B cell (primary cell): Measurements from ENCODE around the gene OR52E5. TPM values are rescaled to one million over a fixed set of nuclear protein-coding genes. Genes with fewer than 3 reads are reported as not detected.

Source experiments
- ATAC-seq: fragments of 200-7000 bp; cut with Tn5 transposase; one replicate; pipeline ENCODE4 v1.10.0; 2021; ENCODE audit warnings: low read depth, mild to moderate bottlenecking, moderate number of reproducible peaks, moderate library complexity
- CTCF ChIA-PET: fragments of 350-600 bp; sonication (Branson Sonifier 250); formaldehyde crosslinking; loops from one replicate; lab custom pipeline; 2021; ENCODE audit warnings: antibody characterized with exemption, inconsistent platforms; lab: Charles Lee
- POLR2A ChIA-PET: fragments of 350-600 bp; sonication (Branson Sonifier 250); formaldehyde crosslinking; loops from one replicate; lab custom pipeline; 2021; ENCODE audit warnings: antibody characterized with exemption; lab: Charles Lee
- DNase-seq: peaks from one replicate; pipeline ENCODE4 v3.0.0; 2013
- H2AFZ ChIP-seq: 2 replicates; pipeline ENCODE4 v1.6.1; 2012; ENCODE audit warnings: mild to moderate bottlenecking, low read depth, low read length; ENCODE audit not compliant: insufficient read depth, poor library complexity, severe bottlenecking
- H3K27ac ChIP-seq, 2 donors: 1 replicate in 1 of 2; 2 replicates in 1 of 2; pipeline ENCODE4 v1.5.1; 2012 to 2013; ENCODE audit warnings: low read length in 2 of 2, mild to moderate bottlenecking in 2 of 2, moderate library complexity in 1 of 2
- H3K27me3 ChIP-seq, 4 experiments: fragments of 200-600 bp in 1 of 4; sonication (generic) in 1 of 4; replicated peaks in 1 of 4; 1 replicate in 2 of 4; 2 replicates in 2 of 4; pipeline versions ENCODE4 v1.6.1 to v1.7.0; 2013 to 2016; ENCODE audit warnings: low read length in 3 of 4, mild to moderate bottlenecking in 2 of 4, mixed read lengths in 1 of 4, moderate library complexity in 1 of 4; ENCODE audit not compliant: insufficient read depth in 4 of 4, control insufficient read depth in 3 of 4; ENCODE audit errors: control extremely low read depth in 1 of 4
- H3K36me3 ChIP-seq, 2 experiments: replicated peaks in 1 of 2; 1 replicate in 1 of 2; 2 replicates in 1 of 2; pipeline versions ENCODE4 v1.6.1 to v1.7.1; 2013; ENCODE audit warnings: low read length in 1 of 2; ENCODE audit not compliant: insufficient read depth in 2 of 2, control insufficient read depth in 1 of 2; ENCODE audit errors: control extremely low read depth in 1 of 2, extremely low read depth in 1 of 2
- H3K4me1 ChIP-seq, 2 donors: fragments of 200-600 bp in 1 of 2; sonication (generic) in 1 of 2; 1 replicate in 1 of 2; 2 replicates in 1 of 2; pipeline versions ENCODE4 v1.5.1 to v1.6.1; 2013 to 2017; ENCODE audit warnings: low read length in 2 of 2; ENCODE audit not compliant: control insufficient read depth in 2 of 2, insufficient read depth in 2 of 2
- H3K4me2 ChIP-seq: replicated peaks from 2 replicates; pipeline ENCODE3; 2012; ENCODE audit warnings: mild to moderate bottlenecking, low read depth, low read length; ENCODE audit not compliant: poor library complexity, severe bottlenecking
- H3K4me3 ChIP-seq, 5 experiments: fragments of 200-600 bp in 1 of 5; sonication (generic) in 1 of 5; 1 replicate in 3 of 5; 2 replicates in 2 of 5; pipeline versions ENCODE4 v1.5.1 to v1.7.0; 2011 to 2016; ENCODE audit warnings: low read length in 4 of 5, mild to moderate bottlenecking in 4 of 5, low read depth in 2 of 5, control low read depth in 1 of 5, moderate library complexity in 1 of 5; ENCODE audit not compliant: insufficient read depth in 1 of 5; ENCODE audit errors: control extremely low read depth in 1 of 5, extremely low read depth in 1 of 5
- H3K79me2 ChIP-seq: fragments of 200-600 bp; sonication (generic); one replicate; pipeline ENCODE4 v1.6.0; 2016; ENCODE audit warnings: low read length; ENCODE audit not compliant: control insufficient read depth, insufficient read depth
- H3K9ac ChIP-seq: fragments of 200-600 bp; sonication (generic); 2 replicates; pipeline ENCODE4 v1.6.1; 2017; ENCODE audit warnings: mild to moderate bottlenecking, low read length, moderate library complexity
- H3K9me3 ChIP-seq, 3 donors: one replicate each; pipeline versions ENCODE4 v1.6.1 to v1.7.1; 2013; ENCODE audit warnings: low read length in 2 of 3; ENCODE audit not compliant: control insufficient read depth in 2 of 3, insufficient read depth in 1 of 3; ENCODE audit errors: control extremely low read depth in 1 of 3
- H4K20me1 ChIP-seq: 2 replicates; pipeline ENCODE4 v1.6.0; 2012; ENCODE audit warnings: mild to moderate bottlenecking, low read length; ENCODE audit not compliant: insufficient read depth, control insufficient read depth, poor library complexity, severe bottlenecking
- H3K27ac Mint-ChIP-seq: one replicate; pipeline ENCODE4 v1.8.0; 2021; ENCODE audit warnings: mixed read lengths
- H3K27me3 Mint-ChIP-seq: one replicate; pipeline ENCODE4 v1.8.0; 2021; ENCODE audit warnings: mixed read lengths
- H3K4me1 Mint-ChIP-seq: one replicate; pipeline ENCODE4 v1.8.0; 2021; ENCODE audit warnings: mixed read lengths
- H3K4me3 Mint-ChIP-seq: one replicate; pipeline ENCODE4 v1.8.0; 2021; ENCODE audit warnings: mixed read lengths
- H3K9me3 Mint-ChIP-seq: one replicate; pipeline ENCODE4 v1.8.0; 2022; ENCODE audit warnings: mixed read lengths; ENCODE audit not compliant: insufficient read depth
- CTCF ChIP-seq: fragments of 200-600 bp; IDR thresholded peaks from one replicate; pipeline ENCODE4 v1.8.0; 2022; ENCODE audit warnings: antibody characterized with exemption, mild to moderate bottlenecking
- EZH2 ChIP-seq: IDR thresholded peaks from 2 replicates; pipeline ENCODE4 v1.6.1; 2012; ENCODE audit warnings: borderline replicate concordance, low read depth, mild to moderate bottlenecking, moderate library complexity, low read length; ENCODE audit not compliant: insufficient read depth, poor library complexity, severe bottlenecking
- WGBS: methylation state at CpG from one replicate; pipeline ENCODE4 v1.1.5; 2013; ENCODE audit warnings: missing lambda C conversion rate; ENCODE audit not compliant: insufficient coverage; 5-methylcytosine and 5-hydroxymethylcytosine counted together
- intact Hi-C: fragments of 100-400 bp; cut with micrococcal nuclease; formaldehyde crosslinking; loops from one replicate; pipeline ENCODE4 v1.10.0; 2022
- polyA plus RNA-seq: library from polyadenylated mRNA; depleted of rRNA; stranded (reverse); fragments of >200 nt; gene quantifications from 2 replicates; pipeline ENCODE4 v1.2.3, GENCODE V29; 2012
- total RNA-seq, 2 donors: library from RNA; stranded (reverse); fragments of 120-200 nt in 1 of 2; gene quantifications; 1 replicate in 1 of 2; 2 replicates in 1 of 2; pipeline versions ENCODE4 v1.2.3 to v1.2.4, GENCODE V29; 2013 to 2022

The OR52E5 gene
- total and polyA plus RNA-seq, 2 donors (not counting 1 experiment from before 2014, with no cell fraction given), result not detected

- Histone ChIP-seq H3K27me3 (no peaks in the 10 kb centered on the region), H3K9me3 (peaks cover 0 to 34% (median 0%) of the 10 kb centered on the region in 3 donors), H3K4me1 (no peaks in the 10 kb centered on the region), H3K79me2 (no peaks in the 10 kb centered on the region), H3K4me2 (no peak overlapping the region), H3K27ac (no peak overlapping the region), H4K20me1 (no peaks in the 10 kb centered on the region), H3K4me3 (no peak overlapping the region), H3K9ac (no peak overlapping the region), H3K36me3 (no peaks in the 10 kb centered on the region), H2AFZ (no peak overlapping the region)
- Mint-ChIP-seq H3K27ac (no peak overlapping the region), H3K4me3 (no peak overlapping the region), H3K9me3 (peaks cover 7% of the 10 kb centered on the region), H3K27me3 (no peaks in the 10 kb centered on the region), H3K4me1 (no peaks in the 10 kb centered on the region)
- POLR2A ChIA-PET, result no interaction called here
- CTCF ChIA-PET, result no interaction called here
- no peak for ATAC-seq
- TF ChIP-seq CTCF (no peak), EZH2 (no peak)
- 92% methylated on average over 19 of the region's 19 CpGs for WGBS
- DNase-seq, result no peak
- intact Hi-C loops, result no loop called here
These were observed 37.6 kb downstream of the OR52E5 start for GRCh38 chr11:5930614-5931013.

DNA sequence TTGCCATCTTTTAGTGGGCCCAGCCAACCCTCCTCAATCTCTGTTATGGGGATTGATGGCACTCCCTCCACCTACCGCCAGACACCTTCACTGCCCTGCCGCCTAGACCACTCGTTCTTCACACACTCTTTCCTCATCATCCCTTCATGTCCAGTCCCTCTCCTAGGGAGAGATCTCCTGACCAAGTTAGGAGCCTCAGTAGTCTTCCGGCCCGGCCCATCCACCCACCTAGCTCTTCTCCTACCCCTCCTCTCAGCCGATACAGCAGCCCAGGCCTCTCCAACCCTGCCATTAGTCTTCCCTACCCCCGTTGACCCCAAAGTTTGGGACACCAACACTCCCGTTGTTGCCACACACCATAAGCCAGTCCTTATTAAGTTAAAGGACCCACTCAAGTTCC, 38.1 kb downstream of the OR52E5 start:
- Mint-ChIP-seq H3K27me3 (no peaks in the 10 kb centered on the region), H3K4me3 (no peak overlapping the region), H3K9me3 (peaks cover 7% of the 10 kb centered on the region), H3K4me1 (no peaks in the 10 kb centered on the region), H3K27ac (no peak overlapping the region)
- Histone ChIP-seq H3K27ac (no peak overlapping the region), H4K20me1 (no peaks in the 10 kb centered on the region), H3K36me3 (no peaks in the 10 kb centered on the region), H3K79me2 (no peaks in the 10 kb centered on the region), H3K4me1 (no peaks in the 10 kb centered on the region), H3K9me3 (peaks cover 0 to 34% (median 0%) of the 10 kb centered on the region in 3 donors), H3K4me3 (no peak overlapping the region), H3K27me3 (no peaks in the 10 kb centered on the region), H2AFZ (no peak overlapping the region), H3K4me2 (no peak overlapping the region), H3K9ac (no peak overlapping the region)
- intact Hi-C loops, result no loop called here
- WGBS, result 95% methylated on average over 8 of the region's 8 CpGs
- TF ChIP-seq EZH2, result no peak
- TF ChIP-seq CTCF, result no peak
- ChIA-PET CTCF (no interaction called here), POLR2A (no interaction called here)
- DNase-seq (no peak), ATAC-seq (no peak)
